Adipocyte (in vitro differentiated cells): ENCODE data around the gene RELL1.
A peak's percentile ranks its signal among the peaks of the same experiment; 100 is the strongest.

ENCODE experiments used
- DNase-seq: peaks from one replicate; pipeline ENCODE4 v3.0.0-alpha.2; 2015; ENCODE audit warnings: low read depth
- H3K27me3 ChIP-seq: replicated peaks from 2 replicates; pipeline ENCODE4 v1.7.0; 2013; ENCODE audit warnings: mild to moderate bottlenecking, low read length, moderate library complexity; ENCODE audit not compliant: control insufficient read depth, insufficient read depth
- H3K36me3 ChIP-seq: 2 replicates; pipeline ENCODE4 v1.7.0; 2013; ENCODE audit warnings: low read length, mild to moderate bottlenecking, moderate library complexity; ENCODE audit not compliant: control insufficient read depth, insufficient read depth, severe bottlenecking
- H3K4me1 ChIP-seq: 2 replicates; pipeline ENCODE4 v1.7.0; 2013; ENCODE audit warnings: mild to moderate bottlenecking, low read length, moderate library complexity; ENCODE audit not compliant: control insufficient read depth, insufficient read depth
- H3K4me3 ChIP-seq: 2 replicates; pipeline ENCODE4 v1.7.0; 2013; ENCODE audit warnings: mild to moderate bottlenecking, low read length, moderate library complexity
- H3K9ac ChIP-seq: 2 replicates; pipeline ENCODE4 v1.7.0; 2013; ENCODE audit warnings: mild to moderate bottlenecking, low read length, moderate library complexity
- H3K9me3 ChIP-seq: 2 replicates; pipeline ENCODE4 v1.7.0; 2013; ENCODE audit warnings: mild to moderate bottlenecking, low read length, moderate library complexity; ENCODE audit not compliant: control insufficient read depth

Gene RELL1

GRCh38 chr4:37629713-37630112, 56.5 kb downstream of the RELL1 start:
- H3K27me3 ChIP-seq, result no peaks in the 10 kb centered on the region
- no peak for DNase-seq
- no peak overlapping the region for H3K9ac ChIP-seq
- H3K36me3 ChIP-seq, result no peaks in the 10 kb centered on the region
- peaks cover 43% of the 10 kb centered on the region for H3K4me1 ChIP-seq
- no peak overlapping the region for H3K4me3 ChIP-seq
- H3K9me3 ChIP-seq, result no peaks in the 10 kb centered on the region

DNA sequence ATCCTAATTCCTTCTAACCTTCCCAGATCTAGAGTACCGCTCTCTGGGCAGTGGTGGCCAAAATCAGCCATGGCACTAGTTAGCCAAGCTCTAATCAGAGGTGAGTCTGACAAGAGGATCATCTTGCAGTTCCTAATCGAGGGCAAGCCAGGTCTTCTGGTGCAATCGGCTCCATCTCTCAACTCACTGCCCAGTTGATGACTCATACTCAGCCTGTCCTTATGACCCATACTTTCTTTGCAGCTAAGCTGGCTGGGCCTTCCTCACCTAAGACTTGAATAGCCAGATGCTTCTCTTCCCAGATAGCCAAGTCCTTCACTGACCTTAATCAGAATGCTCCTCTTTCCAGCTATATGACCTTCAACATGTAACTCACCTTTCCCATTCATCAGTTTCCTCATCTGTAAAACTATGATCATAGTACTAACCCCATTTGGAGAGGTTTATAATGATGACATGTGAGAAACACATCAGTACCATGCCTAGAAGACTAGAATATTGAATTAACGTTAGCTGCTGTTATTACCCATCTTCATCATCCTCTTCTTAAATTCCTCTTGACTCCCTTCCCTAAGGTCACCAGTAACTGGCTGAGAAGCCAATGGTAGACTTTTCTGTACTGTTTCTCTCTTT, 57.1 kb downstream of the RELL1 start:
- Histone ChIP-seq H3K4me3 (no peak overlapping the region), H3K9ac (no peak overlapping the region), H3K9me3 (no peaks in the 10 kb centered on the region), H3K4me1 (peaks cover 43% of the 10 kb centered on the region), H3K27me3 (no peaks in the 10 kb centered on the region), H3K36me3 (no peaks in the 10 kb centered on the region)
- DNase-seq, result peak; percentile 79

DNA sequence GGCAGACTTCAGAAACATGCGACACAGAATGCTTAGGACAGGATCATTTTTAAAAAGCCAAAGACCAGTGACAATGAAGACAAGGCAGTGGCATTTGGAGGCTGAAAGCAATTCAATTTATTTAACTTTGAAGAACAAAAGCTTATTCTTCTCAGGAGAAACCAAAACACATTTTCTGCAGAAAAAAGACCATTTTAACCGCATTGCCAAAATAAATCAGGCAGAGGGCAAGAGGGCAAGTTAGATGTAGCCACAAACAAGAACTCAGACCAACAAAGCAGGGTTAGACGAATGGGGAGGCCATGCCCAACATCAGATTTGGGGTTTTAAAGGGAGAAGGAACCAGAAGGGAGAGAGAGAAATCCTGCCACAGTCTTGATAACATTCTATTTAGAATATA, 58.9 kb downstream of the RELL1 start:
- Histone ChIP-seq H3K4me3 (no peak overlapping the region), H3K9ac (no peak overlapping the region), H3K4me1 (peaks cover 32% of the 10 kb centered on the region), H3K36me3 (no peaks in the 10 kb centered on the region), H3K27me3 (no peaks in the 10 kb centered on the region), H3K9me3 (no peaks in the 10 kb centered on the region)
- no peak for DNase-seq

DNA sequence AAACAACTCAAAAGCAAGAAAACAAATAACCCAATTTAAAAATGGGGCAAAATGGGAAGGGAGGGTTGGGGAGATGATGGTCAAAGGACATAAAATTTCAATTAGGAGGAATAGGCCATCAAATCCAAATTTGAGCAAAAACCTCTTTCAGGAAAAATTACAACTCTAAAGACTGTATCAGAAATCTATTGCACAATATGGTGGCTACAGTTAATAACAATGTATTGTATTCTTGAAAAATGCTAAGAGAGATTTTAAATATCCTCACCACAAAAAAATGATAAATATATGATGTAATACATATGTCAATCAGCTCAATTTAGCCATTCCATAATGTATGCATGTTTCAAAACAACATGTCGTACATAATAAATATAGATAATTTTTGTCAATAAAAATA, 60.7 kb downstream of the RELL1 start:
- H3K27me3 ChIP-seq, result no peaks in the 10 kb centered on the region

GRCh38 chr4:37623940-37624339, 62.2 kb downstream of the RELL1 start:
- Histone ChIP-seq H3K27me3 (no peaks in the 10 kb centered on the region), H3K9me3 (no peaks in the 10 kb centered on the region), H3K36me3 (no peaks in the 10 kb centered on the region), H3K9ac (no peak overlapping the region), H3K4me1 (peaks cover 20% of the 10 kb centered on the region), H3K4me3 (no peak overlapping the region)
- DNase-seq, result no peak

More for the DNA sequence above, 60.7 kb downstream of the RELL1 start:
- no peaks in the 10 kb centered on the region for H3K36me3 ChIP-seq
- no peak overlapping the region for H3K4me3 ChIP-seq
- H3K9ac ChIP-seq, result no peak overlapping the region
- H3K4me1 ChIP-seq, result peaks cover 17% of the 10 kb centered on the region
- DNase-seq, result no peak
- H3K9me3 ChIP-seq, result no peaks in the 10 kb centered on the region

- DNase-seq, result no peak
- Histone ChIP-seq H3K27me3 (no peaks in the 10 kb centered on the region), H3K4me1 (peaks cover 15% of the 10 kb centered on the region), H3K36me3 (no peaks in the 10 kb centered on the region), H3K9me3 (no peaks in the 10 kb centered on the region), H3K9ac (no peak overlapping the region), H3K4me3 (no peak overlapping the region)
These were observed 63.1 kb downstream of the RELL1 start for GRCh38 chr4:37623125-37623524.

GRCh38 chr4:37620176-37620575, 66.0 kb downstream of the RELL1 start:
- no peaks in the 10 kb centered on the region for H3K36me3 ChIP-seq

GRCh38 chr4:37615720-37616063, 70.5 kb downstream of the RELL1 start:
- Histone ChIP-seq H3K9ac (no peak overlapping the region), H3K4me3 (no peak overlapping the region), H3K4me1 (peaks cover 10% of the 10 kb centered on the region), H3K36me3 (no peaks in the 10 kb centered on the region), H3K9me3 (no peaks in the 10 kb centered on the region), H3K27me3 (no peaks in the 10 kb centered on the region)
- DNase-seq, result no peak

More at GRCh38 chr4:37620176-37620575, 66.0 kb downstream of the RELL1 start:
- no peak overlapping the region for H3K9ac ChIP-seq
- no peaks in the 10 kb centered on the region for H3K9me3 ChIP-seq
- H3K4me3 ChIP-seq, result no peak overlapping the region
- DNase-seq, result peak; percentile 44
- H3K27me3 ChIP-seq, result no peaks in the 10 kb centered on the region
- peaks cover 15% of the 10 kb centered on the region for H3K4me1 ChIP-seq

DNA sequence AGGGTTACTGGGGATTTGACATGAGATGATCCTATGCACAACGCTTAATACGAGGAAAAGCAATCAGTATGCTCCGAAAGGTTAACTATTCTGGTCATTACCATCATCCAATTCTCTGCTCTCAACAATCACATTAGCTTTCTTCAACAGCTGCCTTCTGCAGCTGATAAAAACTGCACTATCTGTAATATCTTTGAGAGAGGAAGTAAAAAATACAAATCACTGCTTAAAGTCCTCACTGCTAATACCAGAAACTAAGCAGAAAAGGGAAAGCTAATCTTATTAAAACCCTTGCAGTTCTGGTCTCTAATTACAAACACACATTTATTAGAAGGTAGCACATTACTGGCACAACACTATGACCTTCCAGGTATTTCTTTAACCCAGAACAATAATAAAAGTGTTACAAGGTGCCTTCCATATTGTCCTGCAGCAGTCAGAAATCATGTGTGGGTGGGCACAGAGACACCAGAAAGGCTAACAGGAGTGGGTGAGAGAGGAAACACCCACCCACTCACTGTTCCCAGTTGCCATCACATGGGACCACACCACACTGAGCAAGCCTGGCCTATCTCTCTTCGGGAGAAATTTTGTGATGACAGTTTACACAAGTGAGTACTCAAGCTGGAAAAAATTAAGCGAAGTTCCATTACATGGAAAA, 71.0 kb downstream of the RELL1 start:
- Histone ChIP-seq H3K9ac (no peak overlapping the region), H3K4me1 (peaks cover 6% of the 10 kb centered on the region), H3K9me3 (no peaks in the 10 kb centered on the region), H3K27me3 (no peaks in the 10 kb centered on the region), H3K4me3 (no peak overlapping the region), H3K36me3 (no peaks in the 10 kb centered on the region)
- no peak for DNase-seq

DNA sequence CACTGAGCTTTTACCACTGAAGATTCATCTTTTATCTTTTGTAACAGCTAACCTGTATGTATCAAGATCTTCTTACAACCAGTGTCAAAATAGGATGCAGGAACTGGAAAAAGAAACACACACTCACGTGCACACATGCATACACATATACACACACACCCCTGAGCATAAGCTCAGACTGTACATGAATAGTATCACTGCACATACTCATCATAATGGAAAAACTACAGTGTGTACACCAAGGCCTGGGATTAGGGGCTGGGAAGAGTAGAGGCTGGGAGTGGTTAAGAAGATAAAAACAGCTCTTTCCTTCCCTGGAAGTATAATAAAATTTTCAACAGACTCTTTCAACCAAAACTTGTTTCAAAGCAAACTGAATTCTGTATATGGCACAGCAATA, 73.4 kb downstream of the RELL1 start:
- Histone ChIP-seq H3K4me1 (no peaks in the 10 kb centered on the region), H3K4me3 (no peak overlapping the region), H3K9me3 (no peaks in the 10 kb centered on the region), H3K27me3 (no peaks in the 10 kb centered on the region), H3K36me3 (no peaks in the 10 kb centered on the region), H3K9ac (no peak overlapping the region)
- DNase-seq, result no peak

DNA sequence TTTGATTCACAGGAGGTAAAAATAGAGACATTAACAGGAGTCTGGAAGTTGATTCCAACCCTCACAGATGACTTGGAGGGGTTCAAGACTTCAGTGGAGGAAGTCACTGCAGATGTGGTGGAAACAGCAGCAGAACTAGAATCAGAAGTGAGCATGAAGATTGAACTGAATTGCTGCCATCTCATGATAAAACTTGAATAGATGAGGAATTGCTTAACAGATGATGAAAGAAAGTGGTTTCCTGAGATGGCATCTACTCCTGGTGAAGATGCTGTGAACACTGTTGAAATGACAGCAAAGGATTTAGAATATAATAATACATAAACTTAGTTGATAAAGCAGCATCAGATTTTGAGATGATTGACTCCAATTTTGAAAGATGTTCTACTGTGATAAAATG, 76.5 kb downstream of the RELL1 start:
- no peak for DNase-seq
- no peaks in the 10 kb centered on the region for H3K36me3 ChIP-seq
- no peaks in the 10 kb centered on the region for H3K9me3 ChIP-seq
- H3K4me1 ChIP-seq, result peaks cover 5% of the 10 kb centered on the region
- no peaks in the 10 kb centered on the region for H3K27me3 ChIP-seq
- H3K4me3 ChIP-seq, result no peak overlapping the region
- H3K9ac ChIP-seq, result no peak overlapping the region

DNA sequence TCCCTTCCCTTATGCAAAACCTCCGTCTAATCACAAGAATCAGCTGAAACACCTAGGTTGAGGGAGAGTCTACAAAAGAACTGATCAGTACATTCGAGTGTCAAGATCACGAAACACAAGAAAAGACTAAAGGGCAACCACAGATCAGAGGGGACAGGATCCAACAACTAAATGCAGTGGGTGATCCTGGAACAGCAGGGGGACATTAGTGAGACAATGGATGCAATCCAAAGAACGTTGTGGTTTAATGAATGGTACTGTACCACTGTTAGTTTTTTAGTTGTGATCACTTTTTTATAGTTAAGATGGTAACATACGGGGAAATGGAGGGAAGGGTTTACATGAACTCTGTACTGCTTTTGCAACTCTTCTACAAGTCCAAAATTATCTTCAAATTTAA, 79.2 kb downstream of the RELL1 start:
- H3K36me3 ChIP-seq, result no peaks in the 10 kb centered on the region
- peaks cover 12% of the 10 kb centered on the region for H3K4me1 ChIP-seq
- no peak for DNase-seq
- H3K9ac ChIP-seq, result no peak overlapping the region
- no peak overlapping the region for H3K4me3 ChIP-seq
- no peaks in the 10 kb centered on the region for H3K27me3 ChIP-seq
- H3K9me3 ChIP-seq, result no peaks in the 10 kb centered on the region
